ENCODE results near the gene CD244.

The CD244 gene

DNA sequence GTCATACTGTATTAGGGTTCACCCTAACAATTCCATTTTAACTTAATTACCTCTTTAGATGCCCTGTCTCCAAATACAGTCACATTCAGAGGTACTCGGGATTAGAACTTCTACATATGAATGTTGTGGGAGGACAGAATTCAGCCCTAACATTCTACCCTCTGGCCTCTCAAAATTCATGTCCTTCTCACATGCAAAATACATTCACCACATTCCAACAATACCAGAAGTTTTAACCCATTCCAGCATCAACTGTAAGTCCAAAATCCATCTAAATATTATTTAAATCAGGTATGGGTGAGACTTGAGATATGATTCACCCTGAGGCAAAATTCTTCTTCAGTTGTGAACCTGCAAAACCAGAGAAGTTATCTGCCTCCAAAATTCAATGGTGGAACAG lies 52.2 kb downstream of the CD244 start:
- no peak for TF ChIP-seq TAF1 (IDR thresholded peaks at IDR 0.05; ENCODE audit: low read depth)
- no peak for TF ChIP-seq EP300 (IDR thresholded peaks at IDR 0.05; ENCODE audit: borderline replicate concordance)
- no peak for TF ChIP-seq YY1 (IDR thresholded peaks at IDR 0.05; ENCODE audit: low read depth)
- TF ChIP-seq RAD21 (IDR thresholded peaks at IDR 0.05; ENCODE audit: low read depth) = no peak
- TF ChIP-seq, protein P1, sequence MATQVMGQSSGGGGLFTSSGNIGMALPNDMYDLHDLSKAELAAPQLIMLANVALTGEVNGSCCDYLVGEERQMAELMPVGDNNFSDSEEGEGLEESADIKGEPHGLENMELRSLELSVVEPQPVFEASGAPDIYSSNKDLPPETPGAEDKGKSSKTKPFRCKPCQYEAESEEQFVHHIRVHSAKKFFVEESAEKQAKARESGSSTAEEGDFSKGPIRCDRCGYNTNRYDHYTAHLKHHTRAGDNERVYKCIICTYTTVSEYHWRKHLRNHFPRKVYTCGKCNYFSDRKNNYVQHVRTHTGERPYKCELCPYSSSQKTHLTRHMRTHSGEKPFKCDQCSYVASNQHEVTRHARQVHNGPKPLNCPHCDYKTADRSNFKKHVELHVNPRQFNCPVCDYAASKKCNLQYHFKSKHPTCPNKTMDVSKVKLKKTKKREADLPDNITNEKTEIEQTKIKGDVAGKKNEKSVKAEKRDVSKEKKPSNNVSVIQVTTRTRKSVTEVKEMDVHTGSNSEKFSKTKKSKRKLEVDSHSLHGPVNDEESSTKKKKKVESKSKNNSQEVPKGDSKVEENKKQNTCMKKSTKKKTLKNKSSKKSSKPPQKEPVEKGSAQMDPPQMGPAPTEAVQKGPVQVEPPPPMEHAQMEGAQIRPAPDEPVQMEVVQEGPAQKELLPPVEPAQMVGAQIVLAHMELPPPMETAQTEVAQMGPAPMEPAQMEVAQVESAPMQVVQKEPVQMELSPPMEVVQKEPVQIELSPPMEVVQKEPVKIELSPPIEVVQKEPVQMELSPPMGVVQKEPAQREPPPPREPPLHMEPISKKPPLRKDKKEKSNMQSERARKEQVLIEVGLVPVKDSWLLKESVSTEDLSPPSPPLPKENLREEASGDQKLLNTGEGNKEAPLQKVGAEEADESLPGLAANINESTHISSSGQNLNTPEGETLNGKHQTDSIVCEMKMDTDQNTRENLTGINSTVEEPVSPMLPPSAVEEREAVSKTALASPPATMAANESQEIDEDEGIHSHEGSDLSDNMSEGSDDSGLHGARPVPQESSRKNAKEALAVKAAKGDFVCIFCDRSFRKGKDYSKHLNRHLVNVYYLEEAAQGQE (IDR thresholded peaks at IDR 0.05; ENCODE audit: low read depth) = no peak
- no peak for TF ChIP-seq TEAD4 (IDR thresholded peaks at IDR 0.05)
- TF ChIP-seq, protein P2, sequence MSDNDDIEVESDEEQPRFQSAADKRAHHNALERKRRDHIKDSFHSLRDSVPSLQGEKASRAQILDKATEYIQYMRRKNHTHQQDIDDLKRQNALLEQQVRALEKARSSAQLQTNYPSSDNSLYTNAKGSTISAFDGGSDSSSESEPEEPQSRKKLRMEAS (IDR thresholded peaks at IDR 0.05) = no peak
- TF ChIP-seq, protein P3, sequence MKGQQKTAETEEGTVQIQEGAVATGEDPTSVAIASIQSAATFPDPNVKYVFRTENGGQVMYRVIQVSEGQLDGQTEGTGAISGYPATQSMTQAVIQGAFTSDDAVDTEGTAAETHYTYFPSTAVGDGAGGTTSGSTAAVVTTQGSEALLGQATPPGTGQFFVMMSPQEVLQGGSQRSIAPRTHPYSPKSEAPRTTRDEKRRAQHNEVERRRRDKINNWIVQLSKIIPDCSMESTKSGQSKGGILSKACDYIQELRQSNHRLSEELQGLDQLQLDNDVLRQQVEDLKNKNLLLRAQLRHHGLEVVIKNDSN (IDR thresholded peaks at IDR 0.05) = no peak
- TF ChIP-seq CREB1 (IDR thresholded peaks at IDR 0.05; ENCODE audit: low read depth) = no peak
- no peak for TF ChIP-seq TCF12 (IDR thresholded peaks at IDR 0.05; ENCODE audit: low read depth)
- TF ChIP-seq CEBPB (IDR thresholded peaks at IDR 0.05) = no peak
- no peak for TF ChIP-seq FOXM1 (IDR thresholded peaks at IDR 0.05; ENCODE audit: borderline replicate concordance, low read depth)
- TF ChIP-seq NFIC (IDR thresholded peaks at IDR 0.05) = no peak
- no peak for TF ChIP-seq EGR1 (IDR thresholded peaks at IDR 0.05)
- TF ChIP-seq ZBTB7A (IDR thresholded peaks at IDR 0.05; ENCODE audit: low read depth) = no peak

DNA sequence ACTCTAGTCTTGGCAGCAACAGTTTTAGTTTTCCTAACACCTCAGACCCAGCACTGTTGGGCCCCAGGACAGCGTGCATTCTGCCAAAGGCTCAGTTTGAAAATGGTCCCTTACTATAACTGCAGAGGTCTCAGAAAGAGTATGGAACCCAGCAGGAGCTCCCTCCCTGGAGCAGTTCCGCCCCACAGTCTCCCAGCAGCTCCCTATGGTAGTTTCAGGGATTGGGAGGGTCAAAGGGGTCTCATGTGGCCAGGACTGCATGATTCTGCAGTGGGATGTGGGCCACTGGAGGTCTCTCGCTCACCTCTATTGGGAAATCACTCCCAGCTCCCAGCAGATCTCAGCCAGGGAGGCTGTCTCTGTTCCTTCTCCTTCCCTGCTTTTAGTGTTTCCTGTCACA lies 54.4 kb downstream of the CD244 start:
- no peak for TF ChIP-seq YY1 (IDR thresholded peaks at IDR 0.05; ENCODE audit: low read depth)
- TF ChIP-seq TCF12 (IDR thresholded peaks at IDR 0.05; ENCODE audit: low read depth) = no peak
- TF ChIP-seq EP300 (IDR thresholded peaks at IDR 0.05; ENCODE audit: borderline replicate concordance) = no peak
- no peak for TF ChIP-seq EGR1 (IDR thresholded peaks at IDR 0.05)
- TF ChIP-seq, protein P3 (IDR thresholded peaks at IDR 0.05) = no peak
- no peak for TF ChIP-seq ZBTB7A (IDR thresholded peaks at IDR 0.05; ENCODE audit: low read depth)

DNA sequence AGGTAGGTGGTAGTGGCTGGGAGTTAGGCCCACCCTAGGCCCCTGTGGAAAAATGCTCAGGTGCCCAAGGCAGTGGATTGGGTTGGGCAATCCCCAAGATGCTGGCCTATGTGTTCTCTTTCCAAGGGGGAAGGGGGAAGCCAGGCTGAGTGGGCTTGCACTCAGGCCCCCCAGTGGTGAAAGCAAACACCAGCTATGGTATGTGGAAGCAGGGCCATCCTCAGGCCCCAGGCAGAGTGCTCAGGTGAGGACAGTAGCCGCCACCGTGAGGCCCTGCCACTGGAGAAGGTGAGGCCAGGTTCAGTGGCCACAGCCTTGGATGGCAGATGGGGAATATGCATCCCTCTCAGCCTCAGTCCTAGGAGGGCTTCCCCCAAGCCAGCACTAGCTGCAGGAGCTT lies 54.9 kb downstream of the CD244 start:
- TF ChIP-seq TCF12 (IDR thresholded peaks at IDR 0.05; ENCODE audit: low read depth) = no peak
- no peak for TF ChIP-seq EP300 (IDR thresholded peaks at IDR 0.05; ENCODE audit: borderline replicate concordance)
- no peak for TF ChIP-seq YY1 (IDR thresholded peaks at IDR 0.05; ENCODE audit: low read depth)
- no peak for TF ChIP-seq CEBPB (IDR thresholded peaks at IDR 0.05)
- no peak for TF ChIP-seq NFIC (IDR thresholded peaks at IDR 0.05)
- TF ChIP-seq, protein P1 (IDR thresholded peaks at IDR 0.05; ENCODE audit: low read depth) = no peak
- TF ChIP-seq, protein P2 (IDR thresholded peaks at IDR 0.05) = no peak
- TF ChIP-seq EGR1 (IDR thresholded peaks at IDR 0.05) = no peak
- TF ChIP-seq ZBTB7A (IDR thresholded peaks at IDR 0.05; ENCODE audit: low read depth) = no peak
- TF ChIP-seq TAF1 (IDR thresholded peaks at IDR 0.05; ENCODE audit: low read depth) = no peak
- TF ChIP-seq, protein P3 (IDR thresholded peaks at IDR 0.05) = no peak
- TF ChIP-seq TEAD4 (IDR thresholded peaks at IDR 0.05) = no peak
- no peak for TF ChIP-seq FOXM1 (IDR thresholded peaks at IDR 0.05; ENCODE audit: borderline replicate concordance, low read depth)
- TF ChIP-seq RAD21 (IDR thresholded peaks at IDR 0.05; ENCODE audit: low read depth) = no peak
- no peak for TF ChIP-seq CREB1 (IDR thresholded peaks at IDR 0.05; ENCODE audit: low read depth)

DNA sequence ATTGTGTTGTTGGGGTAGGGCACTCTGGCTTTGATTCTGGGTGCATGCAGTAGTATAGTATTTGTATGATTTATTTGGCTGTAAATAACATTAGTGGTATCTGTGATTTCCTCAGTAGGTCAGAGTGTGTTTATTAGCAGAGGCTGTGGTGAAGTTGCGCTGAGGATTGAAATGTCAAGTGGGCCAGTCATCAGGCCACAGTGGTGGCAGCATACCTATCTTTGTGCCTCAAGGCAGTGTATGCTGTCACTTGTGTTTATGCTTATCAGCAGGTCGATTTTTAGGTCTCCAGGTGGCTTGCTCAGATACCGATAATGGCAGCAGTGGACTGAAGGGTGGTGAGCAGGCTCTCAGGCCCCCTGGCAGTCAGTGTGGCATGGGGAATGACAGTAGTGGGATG lies 55.4 kb downstream of the CD244 start:
- no peak for TF ChIP-seq TAF1 (IDR thresholded peaks at IDR 0.05; ENCODE audit: low read depth)
- TF ChIP-seq TEAD4 (IDR thresholded peaks at IDR 0.05) = no peak
- no peak for TF ChIP-seq RAD21 (IDR thresholded peaks at IDR 0.05; ENCODE audit: low read depth)
- TF ChIP-seq YY1 (IDR thresholded peaks at IDR 0.05; ENCODE audit: low read depth) = no peak
- TF ChIP-seq, protein P1 (IDR thresholded peaks at IDR 0.05; ENCODE audit: low read depth) = no peak
- no peak for TF ChIP-seq ZBTB7A (IDR thresholded peaks at IDR 0.05; ENCODE audit: low read depth)
- TF ChIP-seq FOXM1 (IDR thresholded peaks at IDR 0.05; ENCODE audit: borderline replicate concordance, low read depth) = no peak
- no peak for TF ChIP-seq EP300 (IDR thresholded peaks at IDR 0.05; ENCODE audit: borderline replicate concordance)
- TF ChIP-seq TCF12 (IDR thresholded peaks at IDR 0.05; ENCODE audit: low read depth) = no peak
- TF ChIP-seq CEBPB (IDR thresholded peaks at IDR 0.05) = no peak
- TF ChIP-seq, protein P3 (IDR thresholded peaks at IDR 0.05) = no peak
- no peak for TF ChIP-seq NFIC (IDR thresholded peaks at IDR 0.05)
- TF ChIP-seq CREB1 (IDR thresholded peaks at IDR 0.05; ENCODE audit: low read depth) = no peak
- TF ChIP-seq, protein P2 (IDR thresholded peaks at IDR 0.05) = no peak
- TF ChIP-seq EGR1 (IDR thresholded peaks at IDR 0.05) = no peak
